ENCODE measurements around the gene HNRNPK. TPM values are rescaled to one million over a fixed set of nuclear protein-coding genes. Genes with fewer than 3 reads are reported as not detected.
A peak's percentile ranks its signal among the peaks of the same experiment; 100 is the strongest.

Gene HNRNPK
- total RNA-seq, 4 donors from 2014 or later: 493 to 609 (median 561) TPM

GRCh38 chr9:83977196-83977595 lies 2.8 kb downstream of the HNRNPK start:
- Histone ChIP-seq H3K27me3 (no peaks in the 10 kb centered on the region), H3K36me3 (peaks cover 28 to 54% of the 10 kb centered on the region in 2 donors), H3K4me1 (peaks cover 0 to 70% (median 17%) of the 10 kb centered on the region in 3 donors), H3K4me3 (peak overlapping the region in 1 of 2 donors; percentile 95), H3K27ac (no peak overlapping the region), H3K9me3 (no peaks in the 10 kb centered on the region)
- no peak for ATAC-seq
- 46 to 74% methylated on average over 1 of the region's 1 CpG for WGBS, 2 donors (ENCODE audit: low coverage in 1 of 2)
- TF ChIP-seq POLR2AphosphoS5 (IDR thresholded peaks at IDR 0.05) (no peak), POLR2A (IDR thresholded peaks at IDR 0.05) (no peak), EP300 (IDR thresholded peaks at IDR 0.05) (no peak)
- TF ChIP-seq, protein P1, sequence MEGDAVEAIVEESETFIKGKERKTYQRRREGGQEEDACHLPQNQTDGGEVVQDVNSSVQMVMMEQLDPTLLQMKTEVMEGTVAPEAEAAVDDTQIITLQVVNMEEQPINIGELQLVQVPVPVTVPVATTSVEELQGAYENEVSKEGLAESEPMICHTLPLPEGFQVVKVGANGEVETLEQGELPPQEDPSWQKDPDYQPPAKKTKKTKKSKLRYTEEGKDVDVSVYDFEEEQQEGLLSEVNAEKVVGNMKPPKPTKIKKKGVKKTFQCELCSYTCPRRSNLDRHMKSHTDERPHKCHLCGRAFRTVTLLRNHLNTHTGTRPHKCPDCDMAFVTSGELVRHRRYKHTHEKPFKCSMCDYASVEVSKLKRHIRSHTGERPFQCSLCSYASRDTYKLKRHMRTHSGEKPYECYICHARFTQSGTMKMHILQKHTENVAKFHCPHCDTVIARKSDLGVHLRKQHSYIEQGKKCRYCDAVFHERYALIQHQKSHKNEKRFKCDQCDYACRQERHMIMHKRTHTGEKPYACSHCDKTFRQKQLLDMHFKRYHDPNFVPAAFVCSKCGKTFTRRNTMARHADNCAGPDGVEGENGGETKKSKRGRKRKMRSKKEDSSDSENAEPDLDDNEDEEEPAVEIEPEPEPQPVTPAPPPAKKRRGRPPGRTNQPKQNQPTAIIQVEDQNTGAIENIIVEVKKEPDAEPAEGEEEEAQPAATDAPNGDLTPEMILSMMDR (IDR thresholded peaks at IDR 0.05): no peak

DNA sequence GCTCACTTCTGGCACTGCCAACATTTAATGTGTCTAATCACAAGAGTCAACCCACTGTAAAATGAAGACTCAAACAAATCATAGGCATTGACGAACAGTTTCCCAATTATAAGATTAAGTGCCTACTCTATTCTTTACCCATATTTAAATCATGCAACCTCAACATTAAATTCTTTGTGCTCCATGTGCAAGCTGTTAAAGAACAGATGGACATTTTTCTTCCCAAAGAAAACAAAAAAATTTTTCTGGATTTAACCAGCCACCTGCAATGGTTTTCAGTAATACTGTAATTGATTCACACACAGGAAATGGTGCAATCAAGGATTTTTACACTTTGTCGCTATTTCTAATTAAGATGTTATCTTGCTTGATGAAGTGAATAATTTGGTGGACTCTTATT lies 3.6 kb downstream of the HNRNPK start:
- ATAC-seq: no peak
- 60 to 75% methylated on average over 2 of the region's 2 CpGs for WGBS, 2 donors (ENCODE audit: low coverage in 1 of 2)
- Histone ChIP-seq H3K36me3 (peaks cover 34 to 63% of the 10 kb centered on the region in 2 donors), H3K4me3 (no peak overlapping the region), H3K4me1 (peaks cover 0 to 64% (median 17%) of the 10 kb centered on the region in 3 donors), H3K27ac (no peak overlapping the region), H3K9me3 (no peaks in the 10 kb centered on the region), H3K27me3 (no peaks in the 10 kb centered on the region)
- TF ChIP-seq, protein P1 (IDR thresholded peaks at IDR 0.05): no peak
- TF ChIP-seq POLR2AphosphoS5 (IDR thresholded peaks at IDR 0.05) (no peak), POLR2A (IDR thresholded peaks at IDR 0.05) (no peak), EP300 (IDR thresholded peaks at IDR 0.05) (no peak)

DNA sequence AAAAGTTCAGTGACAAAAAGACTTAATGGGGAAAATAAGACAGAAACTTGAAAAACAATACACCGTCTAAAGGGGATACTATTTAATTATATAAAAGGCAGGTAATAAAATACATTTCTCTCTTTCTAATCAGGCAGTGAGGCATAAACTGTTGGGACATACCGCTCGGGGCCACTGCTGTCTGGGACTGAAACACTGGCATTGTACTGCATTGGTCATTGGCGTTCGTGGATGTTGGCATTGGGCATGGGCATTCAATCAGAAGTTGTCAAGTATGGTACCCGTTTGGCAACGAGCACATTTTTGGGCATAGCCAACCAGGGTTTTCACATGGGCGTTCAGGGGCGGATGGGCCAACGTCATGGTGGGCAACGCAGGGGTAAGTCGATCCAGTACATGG lies 4.7 kb downstream of the HNRNPK start:
- 75 to 80% methylated on average over 3 to 12 of the region's 12 CpGs for WGBS, 2 donors (ENCODE audit: low coverage in 1 of 2)
- Histone ChIP-seq H3K27ac (no peak overlapping the region), H3K27me3 (no peaks in the 10 kb centered on the region), H3K4me1 (peaks cover 0 to 62% (median 17%) of the 10 kb centered on the region in 3 donors), H3K36me3 (peaks cover 45 to 73% of the 10 kb centered on the region in 2 donors), H3K4me3 (no peak overlapping the region), H3K9me3 (no peaks in the 10 kb centered on the region)
- TF ChIP-seq POLR2A (IDR thresholded peaks at IDR 0.05) (no peak), EP300 (IDR thresholded peaks at IDR 0.05) (no peak), POLR2AphosphoS5 (IDR thresholded peaks at IDR 0.05) (no peak)
- TF ChIP-seq, protein P1 (IDR thresholded peaks at IDR 0.05): no peak
- ATAC-seq: no peak

DNA sequence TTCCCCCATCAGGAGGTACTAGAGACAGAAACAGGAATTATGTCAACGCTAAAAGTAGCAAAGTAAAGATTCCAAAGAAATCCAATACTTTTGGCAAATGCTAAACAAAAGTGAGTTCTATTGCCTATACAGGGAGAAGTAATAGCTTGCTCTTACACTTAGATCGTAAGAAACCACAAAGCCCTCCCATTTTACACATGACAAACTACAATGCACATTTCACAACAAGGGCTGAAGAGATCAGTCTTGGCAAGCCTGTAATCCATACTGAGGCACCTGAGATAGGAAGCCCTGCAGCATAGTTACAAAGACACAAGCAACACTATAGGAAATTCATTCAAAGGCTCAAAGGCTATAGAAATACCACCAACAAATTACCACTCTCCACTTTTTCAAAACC lies 7.7 kb downstream of the HNRNPK start:
- no peaks in the 10 kb centered on the region for H3K9me3 ChIP-seq
- ATAC-seq: no peak
- H3K4me3 ChIP-seq: no peak overlapping the region
- TF ChIP-seq, protein P1 (IDR thresholded peaks at IDR 0.05): no peak
- no peak for TF ChIP-seq POLR2AphosphoS5 (IDR thresholded peaks at IDR 0.05)
- no peak for TF ChIP-seq EP300 (IDR thresholded peaks at IDR 0.05)
- TF ChIP-seq POLR2A (IDR thresholded peaks at IDR 0.05): no peak
- peaks cover 58 to 100% of the 10 kb centered on the region in 2 donors for H3K36me3 ChIP-seq
- H3K27ac ChIP-seq: no peak overlapping the region
- no peaks in the 10 kb centered on the region for H3K27me3 ChIP-seq
- H3K4me1 ChIP-seq: peaks cover 0 to 58% (median 12%) of the 10 kb centered on the region in 3 donors
- WGBS, 2 donors (ENCODE audit: low coverage in 1 of 2): 67 to 69% methylated on average over 1 to 2 of the region's 2 CpGs

- no peak for TF ChIP-seq EP300 (IDR thresholded peaks at IDR 0.05)
- no peak for TF ChIP-seq POLR2AphosphoS5 (IDR thresholded peaks at IDR 0.05)
- TF ChIP-seq, protein P1 (IDR thresholded peaks at IDR 0.05): no peak
- no peak for TF ChIP-seq POLR2A (IDR thresholded peaks at IDR 0.05)
- no peak for ATAC-seq
- Histone ChIP-seq H3K9me3 (no peaks in the 10 kb centered on the region), H3K36me3 (peaks cover 58 to 100% of the 10 kb centered on the region in 2 donors), H3K27ac (no peak overlapping the region), H3K27me3 (no peaks in the 10 kb centered on the region), H3K4me1 (peaks cover 0 to 50% (median 9%) of the 10 kb centered on the region in 3 donors), H3K4me3 (no peak overlapping the region)
- 59 to 75% methylated on average over 5 to 6 of the region's 6 CpGs for WGBS, 2 donors (ENCODE audit: low coverage in 1 of 2)
These were observed 8.5 kb downstream of the HNRNPK start for GRCh38 chr9:83971485-83971884.
